ENCODE measurements around the gene TANGO2.

TANGO2 gene

DNA sequence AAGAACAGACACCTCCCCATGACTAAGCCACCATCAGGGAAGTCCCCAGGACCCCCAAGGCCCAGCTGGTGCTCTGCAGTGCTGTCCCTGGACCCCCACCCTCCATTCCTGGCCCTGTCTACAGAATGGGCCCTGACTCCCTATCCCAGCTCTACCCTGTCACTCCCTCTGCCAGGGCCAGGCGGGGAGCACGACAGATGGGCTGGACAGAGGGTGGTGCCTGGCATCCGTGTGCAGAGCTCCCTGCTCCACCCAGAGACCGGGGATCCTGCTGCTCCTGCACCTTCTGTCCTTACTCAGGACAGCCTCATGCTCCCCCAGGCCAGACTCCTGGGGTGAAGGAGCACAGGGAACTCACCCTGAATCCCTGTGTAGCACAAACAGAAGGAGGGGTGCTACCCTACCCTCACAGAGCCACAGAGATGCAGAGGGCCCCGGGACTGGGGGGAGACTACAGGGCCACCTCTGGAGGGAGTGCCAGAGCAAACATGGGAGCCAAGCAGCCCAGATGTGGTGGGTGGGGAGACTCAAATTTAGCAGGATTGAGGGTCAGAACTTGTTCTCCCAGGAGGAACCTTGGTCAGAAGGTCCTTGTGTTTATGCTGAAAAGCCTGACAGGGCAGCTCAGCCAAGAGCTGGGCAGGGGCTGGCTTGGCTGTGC, 6.3 kb upstream of the TANGO2 start:
- DNase-seq, result no peak

DNA sequence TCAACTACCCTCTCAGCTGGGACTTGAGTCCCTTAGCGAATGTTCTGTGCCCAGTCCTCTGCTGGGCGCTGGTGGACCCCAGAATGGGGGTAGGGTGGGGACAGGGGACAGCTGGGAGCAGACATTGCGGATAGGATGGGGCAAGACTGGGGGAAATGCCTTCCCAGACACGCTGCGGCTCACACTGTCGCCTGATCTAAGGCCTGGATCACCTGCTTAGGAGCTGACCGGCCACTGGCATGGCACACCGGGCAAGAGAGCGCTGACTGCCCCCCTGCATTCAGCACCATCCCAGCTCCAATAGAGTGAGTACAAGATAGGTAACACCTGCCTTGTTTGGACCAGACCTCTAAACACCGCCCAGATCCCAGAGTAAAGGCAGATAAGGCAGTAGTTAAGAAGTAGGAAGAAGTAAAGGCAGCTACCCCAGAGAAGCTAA, 5.7 kb upstream of the TANGO2 start:
- no peak for DNase-seq

DNA sequence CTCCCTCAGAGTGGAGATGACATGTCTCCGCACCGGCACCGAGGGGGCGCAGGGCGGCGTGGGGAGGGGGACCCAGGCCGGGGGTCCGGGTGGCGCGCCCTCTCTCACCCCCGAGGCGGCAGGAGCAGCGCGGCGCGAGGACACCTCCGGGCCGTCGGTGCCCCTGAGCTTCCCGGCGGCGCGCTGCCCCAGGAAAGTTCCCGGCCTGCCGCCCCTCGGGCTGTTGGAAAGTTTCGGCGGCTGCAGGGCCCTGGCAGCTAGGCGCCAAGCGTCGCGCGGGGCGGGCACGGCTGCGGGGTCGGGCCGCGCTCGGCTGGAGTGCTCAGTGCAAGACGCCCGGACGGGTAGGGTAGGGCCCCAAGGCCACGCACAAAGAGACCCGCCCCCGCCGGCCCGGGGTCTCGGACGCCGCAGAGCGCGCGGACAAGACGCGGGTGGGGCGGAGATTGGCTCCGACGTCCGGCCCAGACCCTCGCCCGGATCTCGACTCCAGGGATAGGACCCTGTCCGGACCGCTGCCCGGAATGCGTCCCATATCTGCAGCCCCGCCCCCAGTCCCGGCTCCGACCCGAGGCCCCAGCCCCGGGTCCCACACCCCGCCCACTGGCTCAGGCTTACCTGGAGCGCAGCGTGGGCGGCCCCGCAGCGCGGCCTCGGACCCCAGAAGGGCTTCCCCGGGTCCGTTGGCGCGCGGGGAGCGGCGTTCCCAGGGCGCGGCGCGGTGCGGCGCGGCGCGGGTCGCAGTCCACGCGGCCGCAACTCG, 4.8 kb upstream of the TANGO2 start:
- peak; percentile 42 for DNase-seq

DNA sequence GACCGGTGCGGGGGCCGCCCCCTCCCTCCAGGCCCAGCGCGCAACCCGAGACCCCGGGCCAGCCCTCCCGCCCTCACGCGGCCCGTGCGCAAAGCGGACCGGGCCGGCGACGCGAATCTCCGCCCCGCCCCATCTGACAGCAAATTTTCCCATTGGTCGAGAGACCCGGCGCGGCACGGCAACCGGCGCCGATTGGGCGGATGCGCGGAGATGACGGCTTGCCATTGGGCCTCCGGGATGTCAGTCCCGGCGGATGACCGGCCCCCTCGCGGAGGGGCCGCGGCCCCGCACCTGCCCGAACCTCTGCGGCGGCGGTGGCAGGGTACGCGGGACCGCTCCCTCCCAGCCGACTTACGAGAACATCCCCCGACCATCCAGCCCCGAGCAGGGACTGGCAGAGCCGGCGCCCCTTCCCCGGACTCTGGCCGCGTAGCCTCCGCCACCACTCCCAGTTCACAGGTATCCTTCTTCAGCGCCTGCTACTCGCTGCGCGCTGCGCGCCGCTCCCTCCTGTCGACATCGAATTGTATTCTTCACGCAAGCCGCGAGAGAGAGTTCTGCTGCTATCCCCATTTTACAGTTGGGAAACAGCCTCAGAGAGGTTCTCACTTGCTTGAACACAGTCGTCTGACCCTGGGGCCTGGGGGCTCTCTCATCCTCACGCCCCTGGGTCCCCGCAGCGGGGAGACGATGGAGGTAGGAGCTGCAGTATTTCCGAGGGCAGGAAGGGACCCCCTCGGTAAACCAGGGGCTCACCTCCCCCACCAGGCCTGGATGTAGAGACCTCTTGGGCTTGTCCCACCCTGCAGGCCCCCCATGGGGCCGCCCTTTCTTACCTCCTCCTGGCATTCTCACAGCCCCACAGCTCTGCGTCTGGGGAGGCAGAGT, 3.9 kb upstream of the TANGO2 start, which contains the start of gene ARVCF:
Gene ARVCF (minus strand): TSS at position 90 of the 888 bp plus-strand sequence. CDS start 26,029 bp downstream, outside the sequence.
- peak; percentile 94 for DNase-seq

DNA sequence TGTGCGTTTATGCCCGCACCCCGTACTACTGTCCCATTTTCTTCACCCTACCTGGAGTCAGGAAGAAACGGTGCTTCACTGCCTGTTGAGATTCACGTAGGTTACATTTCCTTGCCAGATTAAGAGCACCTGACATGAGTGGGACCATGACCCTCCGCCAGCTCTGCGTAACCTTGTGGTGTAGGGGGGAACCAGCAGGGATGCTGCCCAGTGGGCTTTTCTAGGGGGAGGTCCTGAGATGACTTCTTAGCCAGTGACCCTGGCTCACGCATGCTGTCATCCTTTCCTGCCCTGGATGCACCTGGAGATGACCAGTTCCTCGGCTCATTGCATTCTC, 3.3 kb upstream of the TANGO2 start:
- no peak for DNase-seq

DNA sequence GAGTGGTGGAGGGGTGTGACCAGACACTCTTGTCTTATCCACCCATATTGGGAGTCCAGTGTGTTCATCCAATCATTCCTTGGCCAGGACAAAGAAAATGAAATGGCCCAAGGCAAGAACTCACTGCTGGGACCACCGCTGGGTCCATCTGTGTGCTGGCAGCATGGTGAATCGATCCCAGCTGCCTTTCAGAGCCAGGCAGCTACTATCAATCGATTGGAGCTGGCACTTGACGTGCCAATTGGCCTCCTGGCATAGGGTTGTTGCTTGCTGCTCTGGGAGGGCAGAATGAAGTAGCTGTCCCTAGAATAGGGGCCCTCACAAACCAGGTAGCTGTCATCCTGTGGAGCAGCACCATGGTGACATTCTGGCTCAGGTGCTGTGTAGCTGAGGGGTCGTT, 2.9 kb upstream of the TANGO2 start:
- DNase-seq, result no peak

DNA sequence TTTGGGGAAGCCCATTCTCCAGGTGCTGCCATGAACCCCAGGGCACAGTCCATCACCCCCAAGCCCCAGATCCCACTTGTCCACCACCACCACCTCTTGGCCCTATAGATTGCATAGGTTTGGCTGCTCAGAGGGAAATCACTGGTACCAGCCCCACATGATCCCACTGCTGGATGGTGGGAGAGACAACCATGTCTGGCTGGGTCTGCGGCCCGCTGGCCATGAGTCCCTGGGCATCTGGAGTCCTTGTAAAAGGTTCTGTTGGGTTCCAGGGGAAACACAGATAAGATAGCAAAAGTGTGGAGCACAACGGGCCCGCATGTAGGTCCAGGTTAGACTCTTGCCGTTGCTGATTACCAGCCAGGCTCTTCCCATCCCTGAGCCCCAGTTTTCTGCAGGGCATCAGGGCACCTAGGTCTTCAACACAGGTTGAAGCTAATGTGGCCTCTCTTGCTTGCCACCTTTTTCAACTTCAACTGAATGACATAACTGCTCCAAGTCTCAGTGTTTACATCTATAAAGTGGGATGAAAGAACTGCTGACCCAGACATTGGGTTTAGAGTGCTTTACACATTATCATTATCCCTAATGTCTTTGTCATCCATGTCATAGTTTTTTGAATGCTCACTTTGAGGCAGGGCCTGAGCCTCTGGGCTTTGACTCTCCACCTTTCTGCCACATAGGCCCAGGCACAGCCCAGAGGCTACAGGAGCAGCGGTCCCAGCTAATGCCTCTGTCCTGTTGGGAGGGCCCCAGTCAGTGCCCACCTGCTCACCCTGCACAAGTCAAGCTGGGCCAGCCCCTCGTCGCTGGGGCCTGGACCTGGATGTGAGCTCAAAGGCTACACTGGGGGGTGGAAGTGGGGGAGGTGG, 1.0 kb upstream of the TANGO2 start:
- peak; percentile 15 for DNase-seq

DNA sequence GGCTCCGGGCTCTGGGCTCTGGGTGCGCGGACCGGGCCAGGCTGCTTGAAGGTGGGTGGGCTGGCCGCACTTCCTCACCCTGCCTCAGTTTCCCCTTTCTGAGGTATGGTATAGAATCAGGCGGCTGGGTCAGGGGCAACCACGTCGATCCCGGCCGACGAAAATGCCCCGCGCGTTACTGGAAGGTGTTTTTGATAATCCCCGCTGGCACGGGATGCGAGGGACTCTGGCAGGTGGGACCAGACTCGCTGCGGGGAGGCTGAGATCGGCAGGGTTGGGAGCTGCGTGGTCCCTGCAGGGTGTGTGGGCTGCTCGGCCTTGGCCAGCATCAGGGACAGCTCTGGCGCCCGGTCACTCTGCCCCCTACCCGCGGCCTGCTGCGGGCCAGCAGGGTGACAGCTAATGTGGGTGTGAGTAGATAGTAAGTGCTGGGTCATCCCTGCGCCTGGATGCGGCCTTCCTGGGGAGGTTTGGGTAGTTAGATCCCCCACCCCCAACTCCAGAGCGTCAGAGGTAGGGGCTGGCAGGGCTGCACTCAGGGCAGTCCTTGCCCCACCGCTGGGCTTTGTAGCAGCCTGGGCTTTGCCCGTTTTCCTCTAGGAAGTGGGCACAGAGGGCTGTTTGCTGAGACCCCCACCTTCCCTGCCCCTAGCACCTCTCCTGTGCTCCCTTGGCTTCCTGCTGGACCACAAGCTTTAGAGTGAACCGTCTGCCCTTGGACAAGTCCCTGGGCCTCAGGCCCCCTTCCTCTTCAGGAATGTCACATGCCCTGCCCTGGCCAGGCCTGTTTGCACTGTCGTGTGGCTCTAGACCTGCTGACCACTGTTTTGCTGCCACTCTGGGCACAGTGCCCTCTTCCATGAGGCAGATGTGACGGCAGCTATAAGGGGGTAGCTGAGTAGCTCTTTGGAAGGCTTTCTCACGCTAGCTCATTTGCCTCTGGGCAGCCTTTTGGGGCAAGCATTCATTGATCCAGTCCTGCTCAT, 579 bp downstream of the TANGO2 start:
- peak; percentile 23 for DNase-seq

DNA sequence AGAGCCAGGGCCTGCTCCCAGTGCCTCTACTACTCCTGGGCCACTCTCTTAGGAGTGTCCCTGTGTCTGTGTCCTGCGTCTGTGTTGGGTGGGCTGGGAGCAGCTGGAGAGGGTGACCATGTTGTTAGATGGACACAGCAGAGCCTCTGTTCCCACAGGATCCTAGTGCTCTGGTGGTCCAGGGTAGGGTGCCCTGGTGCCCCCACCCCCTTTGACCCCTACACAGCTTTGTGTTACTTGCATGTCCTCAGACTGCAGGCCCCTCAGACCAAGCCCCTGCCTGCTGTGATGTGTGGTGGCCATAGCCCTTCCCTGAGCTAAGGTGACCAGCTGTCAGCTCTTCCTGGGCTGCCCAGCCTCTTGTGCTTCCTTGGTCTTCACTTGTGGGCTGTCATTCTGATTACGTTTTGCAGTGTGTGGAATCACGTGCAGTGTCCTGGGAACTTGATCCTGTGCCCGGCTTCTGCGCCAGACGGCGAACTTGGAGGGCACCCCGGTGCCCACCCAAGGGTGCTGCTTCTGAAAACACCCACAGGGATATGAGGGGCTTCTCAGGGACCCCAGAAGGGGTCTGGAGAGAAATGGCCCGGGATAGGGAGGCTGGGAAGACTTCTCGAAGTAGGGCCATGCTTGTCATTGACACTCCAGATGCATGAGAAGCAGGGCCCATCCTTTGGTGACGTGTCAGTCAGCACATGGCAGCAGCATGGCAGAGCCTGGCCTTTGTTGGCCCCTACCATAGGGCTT, 1.5 kb downstream of the TANGO2 start:
- DNase-seq, result no peak

DNA sequence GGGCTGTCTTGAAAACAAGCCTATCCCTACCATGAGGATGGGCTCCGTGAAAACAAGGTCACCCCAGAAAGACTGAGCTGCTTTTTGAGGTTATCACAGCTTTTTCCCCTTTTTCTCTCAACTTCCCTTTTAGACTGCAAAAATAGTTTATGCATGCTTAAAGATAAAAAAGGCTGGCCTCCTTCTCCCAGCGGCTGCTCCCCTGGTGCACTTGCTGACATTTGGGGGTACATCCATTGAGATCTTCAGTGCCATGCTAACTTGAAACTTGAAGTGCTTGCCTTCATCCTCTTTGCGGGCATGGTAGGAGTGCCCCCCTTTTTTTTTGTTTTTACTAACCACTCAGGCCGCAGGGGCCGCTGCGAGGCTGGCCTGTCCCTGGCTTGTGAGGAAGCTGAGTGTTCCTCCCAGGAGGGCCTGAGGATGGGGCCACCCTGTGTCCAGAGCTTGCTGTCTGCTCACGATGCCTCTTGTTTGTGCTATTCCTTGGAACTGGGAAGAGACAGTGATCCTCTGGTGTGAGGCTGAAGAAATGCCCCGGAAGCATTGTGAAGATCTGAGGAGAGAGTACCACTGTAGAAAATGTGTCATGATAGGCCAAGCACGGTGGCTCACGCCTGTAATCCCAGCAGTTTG, 2.2 kb downstream of the TANGO2 start:
- DNase-seq, result no peak

DNA sequence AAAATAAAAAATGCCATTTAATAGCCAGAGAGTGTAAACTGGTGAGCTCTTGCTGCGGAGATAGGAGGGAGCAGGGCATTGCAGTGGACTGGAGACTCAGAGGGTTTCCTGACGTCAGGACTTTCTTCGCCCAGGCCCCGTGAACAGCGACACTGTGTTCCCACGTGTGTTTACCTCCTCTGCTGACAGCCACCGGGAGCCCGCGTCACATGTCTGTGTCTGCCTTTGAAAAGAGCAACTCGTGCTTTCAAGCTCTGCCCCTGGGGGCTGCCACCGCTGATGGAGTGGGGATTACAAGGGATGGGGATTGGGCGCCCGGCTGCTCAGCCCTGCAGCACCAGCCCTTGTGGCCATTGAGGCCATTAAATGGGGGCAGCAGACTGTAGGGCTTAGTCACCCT, 3.3 kb downstream of the TANGO2 start:
- no peak for DNase-seq

DNA sequence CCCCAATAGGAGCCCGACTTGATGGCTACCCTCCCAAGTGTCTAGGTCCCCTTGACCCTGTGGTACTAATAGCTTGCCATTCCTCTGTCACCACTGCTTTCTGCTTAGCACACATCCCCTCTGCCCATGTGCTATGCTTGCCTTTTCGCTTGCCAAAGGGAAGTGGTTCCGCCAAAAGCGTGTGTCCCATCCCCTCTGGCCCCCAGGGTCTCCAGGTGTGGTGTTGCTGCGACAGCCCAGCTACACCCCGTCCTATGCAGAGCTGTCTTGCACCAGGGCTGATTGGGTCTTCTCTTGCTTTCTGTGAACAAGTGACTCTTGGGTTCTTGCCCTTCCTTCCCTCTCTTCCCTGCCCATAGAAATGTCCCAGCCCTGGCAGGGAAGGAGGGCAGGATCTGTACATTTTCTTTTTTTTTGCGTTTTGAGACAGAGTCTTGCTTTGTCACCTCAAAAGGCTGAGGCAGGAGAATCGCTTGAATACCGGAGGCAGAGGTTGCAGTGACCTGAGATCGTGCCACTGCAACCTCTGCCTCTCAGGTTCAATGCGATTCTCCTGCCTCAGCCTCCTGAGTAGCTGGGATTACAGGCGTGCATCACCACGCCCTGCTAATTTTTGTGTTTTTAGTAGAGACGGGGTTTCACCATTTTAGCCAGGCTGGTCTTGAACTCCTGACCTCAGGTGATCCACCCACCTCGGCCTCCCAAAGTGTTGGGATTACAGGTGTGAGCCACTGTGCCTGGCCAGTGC, 3.9 kb downstream of the TANGO2 start:
- no peak for DNase-seq

DNA sequence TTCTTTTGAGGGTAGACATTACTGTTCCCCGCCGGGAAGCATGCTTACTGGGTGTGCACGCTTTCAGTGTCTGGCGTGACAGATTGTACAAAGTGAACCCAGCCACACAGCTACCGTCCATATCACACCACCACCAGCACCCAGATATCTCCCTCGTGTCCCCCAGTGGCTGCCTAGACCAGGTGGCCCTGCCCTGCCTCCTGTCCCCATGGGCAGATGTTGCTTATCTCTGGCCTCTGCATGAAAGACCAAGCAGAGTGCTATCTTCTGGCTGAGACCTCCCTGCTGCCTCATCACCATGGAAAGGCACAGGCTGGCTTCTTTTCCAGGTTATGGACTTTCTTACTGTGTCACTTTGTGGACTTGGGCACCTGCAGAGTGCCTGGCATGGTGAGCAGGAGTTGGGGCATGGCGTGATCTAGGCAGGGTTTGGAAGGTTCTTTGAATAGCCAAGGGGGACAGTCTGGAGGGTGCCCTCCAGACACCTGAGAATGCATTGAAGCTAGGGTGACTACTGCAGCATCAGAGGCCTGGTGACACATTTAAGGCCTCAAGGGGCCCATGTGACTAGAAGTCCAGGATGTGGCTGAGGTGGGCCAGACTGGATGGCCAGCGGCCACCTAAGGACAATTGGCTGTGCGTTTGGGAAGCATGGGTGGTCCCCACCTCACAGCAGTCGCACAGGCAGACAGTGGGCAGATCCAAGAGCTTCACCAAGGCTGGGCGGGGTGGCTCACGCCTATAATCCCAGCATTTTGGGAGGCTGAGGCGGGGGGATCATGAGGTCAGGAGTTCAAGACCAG, 4.7 kb downstream of the TANGO2 start:
- no peak for DNase-seq

DNA sequence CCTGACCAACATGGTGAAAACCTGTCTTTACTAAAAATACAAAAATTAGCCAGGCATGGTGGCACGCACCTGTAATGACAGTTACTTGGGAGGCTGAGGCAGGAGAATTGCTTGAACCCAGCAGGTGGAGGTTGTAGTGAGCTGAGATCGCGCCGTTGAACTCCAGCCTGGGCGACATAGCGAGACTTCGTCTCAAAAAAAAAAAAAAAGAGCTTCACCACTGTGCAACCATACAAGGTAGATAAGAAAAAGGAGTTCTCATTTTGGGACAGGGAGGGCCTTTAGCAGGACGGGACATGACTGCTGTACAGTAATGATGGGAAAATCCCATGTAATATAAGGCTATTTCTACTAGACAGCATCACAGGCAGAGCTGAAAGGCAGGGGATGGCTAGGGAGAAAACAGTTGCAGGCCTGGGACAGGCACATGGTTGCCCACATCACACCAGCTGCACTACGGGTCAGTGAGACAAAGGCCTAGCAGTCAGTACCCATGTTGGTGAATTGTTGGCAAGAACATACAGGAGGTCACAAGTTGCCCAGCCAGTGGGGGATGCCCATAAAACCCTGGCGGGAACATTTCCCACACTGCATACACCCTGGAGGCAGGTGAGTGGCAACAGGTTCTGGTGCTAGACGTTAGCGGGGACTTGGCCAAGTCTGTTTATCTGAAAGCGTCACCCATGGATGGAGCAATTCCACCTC, 5.4 kb downstream of the TANGO2 start:
- DNase-seq, result no peak

DNA sequence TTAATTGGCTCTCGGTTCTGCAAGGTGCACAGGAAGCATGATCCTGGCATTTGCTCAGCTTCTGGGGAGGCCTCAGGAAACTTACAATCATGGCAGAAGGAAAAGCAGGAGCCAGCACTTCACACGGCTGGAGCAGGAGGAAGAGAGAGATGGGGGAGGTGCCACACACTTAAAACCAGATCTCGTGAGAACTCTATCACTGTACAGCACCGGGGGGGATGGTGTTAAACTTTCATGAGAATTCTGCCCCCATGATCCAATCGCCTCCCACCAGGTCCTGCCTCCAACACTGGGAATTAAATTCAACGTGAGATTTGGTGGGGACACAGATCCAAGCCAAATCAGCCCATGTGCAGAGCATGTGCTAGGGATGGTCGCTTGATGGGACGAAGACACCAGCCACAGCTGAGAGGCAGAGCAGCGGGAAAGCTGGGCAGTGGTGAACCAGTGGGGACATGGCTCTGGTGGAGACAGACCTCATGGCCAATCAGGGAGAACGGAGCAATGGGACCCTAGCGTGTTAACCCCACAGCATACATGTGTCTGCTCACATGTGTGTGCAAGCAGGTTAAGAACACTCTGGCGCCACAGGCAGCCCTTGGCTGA, 6.2 kb downstream of the TANGO2 start:
- DNase-seq, result no peak

DNA sequence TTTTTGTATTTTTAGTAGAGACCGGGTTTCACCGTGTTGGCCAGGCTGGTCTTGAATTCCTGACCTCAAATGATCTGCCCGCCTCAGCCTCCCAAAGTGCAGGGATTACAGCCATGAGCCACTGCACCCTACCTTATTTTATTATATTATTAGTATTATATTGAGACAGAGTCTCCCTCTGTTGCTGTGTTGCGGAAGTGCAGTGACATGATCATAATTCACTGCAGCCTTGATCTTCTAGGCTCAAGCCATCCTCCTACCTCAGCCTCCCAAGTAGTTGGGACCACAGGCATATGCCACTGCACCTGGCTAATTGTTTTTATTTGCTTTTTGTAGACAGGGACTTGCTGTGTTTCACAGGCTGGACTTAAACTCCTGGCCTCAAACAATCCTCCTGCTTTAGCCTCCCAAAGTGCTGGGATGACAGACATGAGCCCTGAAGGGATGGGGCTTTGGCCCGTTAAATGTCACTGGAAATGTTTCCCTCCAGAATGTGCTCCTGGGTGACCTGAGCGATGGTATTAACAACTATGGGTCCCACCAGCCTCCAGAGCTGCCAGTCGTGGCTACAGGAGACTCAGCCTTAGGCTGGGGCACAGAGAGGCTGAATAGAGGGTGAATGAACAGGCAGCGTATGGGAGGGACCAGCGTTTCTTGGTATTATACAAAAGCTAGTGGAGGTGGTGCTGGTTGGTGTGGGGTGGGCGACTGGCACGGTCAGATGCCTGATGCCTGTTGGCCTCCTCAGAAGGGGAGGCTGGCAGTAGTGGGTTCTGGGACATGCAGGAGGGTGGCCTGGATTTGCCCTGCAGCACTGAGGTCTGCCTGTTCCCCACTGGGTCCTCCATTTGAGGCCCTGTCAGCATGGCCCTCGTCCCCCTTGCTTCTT, 7.3 kb downstream of the TANGO2 start:
- DNase-seq, result peak; percentile 26

Data from CD4-positive, alpha-beta T cell treated with Interleukin-17A for 4 hours (primary cell).